ENCODE data around the gene KRTAP9-1. TPM values are rescaled to one million over a fixed set of nuclear protein-coding genes. Genes with fewer than 3 reads are reported as not detected.
"Not testable (repeated sequence)": the region's sequence is repeated elsewhere in the genome, so short reads cannot be mapped to it uniquely, and the experiment has no call there.

KRTAP9-1 gene
- polyA plus RNA-seq, 5 donors = not detected

DNA sequence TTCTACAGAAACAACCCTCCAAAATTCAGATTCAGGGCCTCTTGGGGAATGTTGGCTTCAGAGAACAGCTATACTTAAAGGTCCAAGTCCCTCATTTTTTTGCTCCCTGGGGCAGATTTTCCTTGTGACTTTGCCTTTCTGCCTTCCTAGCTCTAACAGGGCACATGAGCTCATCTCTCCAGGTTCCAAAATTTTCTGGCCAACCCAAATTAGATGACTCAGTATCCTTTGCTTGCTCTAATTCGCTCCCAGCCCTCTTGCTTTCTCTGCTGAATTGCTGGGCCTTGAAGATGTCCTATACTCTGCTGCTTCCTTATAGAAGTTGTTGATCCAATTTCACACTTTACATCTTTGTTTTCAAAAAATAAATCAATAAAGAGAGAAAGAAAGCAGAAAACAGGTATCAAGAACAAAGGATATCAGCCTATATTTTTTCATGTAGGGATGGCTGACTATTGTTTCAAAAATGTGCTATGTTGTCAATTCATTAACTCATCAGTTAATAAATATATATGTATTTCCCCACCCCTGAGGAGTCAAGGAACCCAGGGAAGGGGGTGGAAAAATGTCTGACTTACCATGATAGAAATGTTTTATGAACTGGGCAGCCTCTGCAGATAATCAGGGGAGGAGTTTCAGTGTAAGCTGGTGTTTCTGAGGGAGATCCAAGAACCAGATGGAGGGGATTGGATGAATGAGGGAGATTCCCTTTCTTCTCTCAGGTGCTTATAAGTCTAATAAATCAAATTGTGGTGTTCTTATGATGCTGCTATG lies 10.7 kb upstream of the KRTAP9-1 start:
- DNase-seq = no peak

DNA sequence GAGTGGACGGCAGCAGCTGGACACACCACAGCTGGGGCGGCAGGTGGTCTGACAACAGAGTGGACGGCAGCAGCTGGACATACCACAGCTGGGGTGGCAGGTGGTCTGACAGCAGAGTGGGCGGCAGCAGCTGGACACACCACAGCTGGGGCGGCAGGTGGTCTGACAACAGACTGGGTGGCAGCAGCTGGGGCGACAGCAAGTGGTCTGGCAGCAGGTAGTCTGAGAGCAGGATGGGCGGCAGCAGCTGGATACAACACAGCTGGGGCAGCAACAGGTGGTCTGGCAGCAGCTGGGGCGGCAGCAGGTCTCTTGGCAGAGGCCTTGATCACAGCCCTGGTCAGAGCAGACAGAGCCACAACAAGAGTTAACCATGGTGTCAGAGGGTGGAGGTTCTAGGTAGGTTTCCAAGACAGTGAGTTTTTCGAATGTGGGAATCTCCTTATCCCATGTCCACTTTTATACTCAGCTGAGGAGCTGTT lies 5.2 kb upstream of the KRTAP9-1 start, which contains the start of gene KRTAP4-1:
Gene KRTAP4-1 (minus strand): TSS at position 432 of the 482 bp plus-strand sequence. CDS start 57 bp downstream, at position 375.
- no peak for DNase-seq

DNA sequence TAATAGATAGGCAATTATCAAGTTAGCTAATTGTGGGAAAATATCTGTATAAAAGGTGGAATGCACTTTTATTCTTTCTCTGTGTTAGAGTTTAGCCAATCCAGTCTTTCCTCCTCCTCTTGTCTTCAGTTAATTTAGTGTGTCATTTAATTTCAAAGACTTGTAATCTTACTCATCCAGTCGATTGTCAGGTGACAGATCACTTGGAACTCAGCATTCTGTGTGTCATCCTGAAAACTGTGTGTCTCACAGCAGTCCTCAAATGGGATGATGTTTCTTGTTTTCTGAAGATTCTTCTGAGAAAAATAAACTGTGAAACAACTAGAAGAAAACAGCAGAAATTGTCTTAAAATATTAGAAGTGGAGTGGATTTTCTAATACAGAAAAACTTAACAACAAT lies 4.7 kb upstream of the KRTAP9-1 start:
- no peak for DNase-seq

DNA sequence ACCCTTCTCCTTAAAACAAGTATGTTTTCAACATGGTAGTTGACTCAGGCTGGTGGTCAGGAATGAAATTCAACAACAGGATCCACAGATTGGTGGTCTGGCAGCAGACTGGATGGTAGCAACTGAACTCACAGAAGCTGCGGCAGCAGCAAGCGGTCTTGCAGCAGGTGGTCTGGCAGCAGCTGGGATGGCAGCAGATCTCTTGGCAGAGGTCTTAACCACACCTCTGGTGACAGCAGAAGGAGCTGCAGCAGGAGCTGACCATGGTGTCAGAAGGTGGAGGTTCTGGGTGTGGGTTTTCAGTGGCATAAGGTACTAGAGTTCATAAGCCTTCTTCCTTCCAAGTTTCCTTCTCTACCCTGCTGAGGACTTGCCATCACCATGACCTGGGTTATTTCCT lies 2.8 kb upstream of the KRTAP9-1 start:
- DNase-seq = no peak

DNA sequence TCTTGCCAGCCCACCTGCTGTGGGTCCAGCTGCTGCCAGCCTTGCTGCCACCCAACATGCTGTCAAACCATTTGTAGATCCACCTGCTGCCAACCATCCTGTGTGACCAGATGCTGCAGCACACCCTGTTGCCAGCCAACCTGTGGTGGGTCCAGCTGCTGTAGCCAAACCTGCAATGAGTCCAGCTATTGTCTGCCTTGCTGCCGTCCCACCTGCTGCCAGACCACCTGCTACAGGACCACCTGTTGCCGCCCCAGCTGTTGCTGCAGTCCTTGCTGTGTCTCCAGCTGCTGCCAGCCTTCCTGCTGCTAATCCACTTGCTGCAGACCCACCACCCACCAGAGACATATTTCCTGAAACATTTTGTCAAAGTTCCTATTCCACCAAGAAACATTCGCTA lies 641 bp downstream of the KRTAP9-1 start:
- no peak for DNase-seq

DNA sequence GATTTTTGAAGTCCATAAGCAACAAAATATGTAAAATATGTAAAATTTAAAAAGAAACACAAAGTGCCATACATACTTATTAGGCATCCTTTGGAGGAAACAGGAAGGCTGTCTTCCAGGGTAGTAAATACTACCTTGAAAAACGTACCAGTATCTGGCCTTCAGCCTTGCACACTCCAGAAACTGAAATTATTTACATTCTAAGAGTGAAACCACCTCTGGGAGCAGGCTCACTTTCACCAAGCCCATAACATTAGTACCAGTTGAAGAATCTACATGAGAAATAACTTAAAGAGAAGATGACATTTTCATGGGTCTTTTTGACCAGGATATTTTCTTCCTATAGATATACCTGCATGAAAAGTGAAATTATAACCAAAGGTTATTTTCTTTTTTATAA lies 6.4 kb downstream of the KRTAP9-1 start:
- DNase-seq = no peak

DNA sequence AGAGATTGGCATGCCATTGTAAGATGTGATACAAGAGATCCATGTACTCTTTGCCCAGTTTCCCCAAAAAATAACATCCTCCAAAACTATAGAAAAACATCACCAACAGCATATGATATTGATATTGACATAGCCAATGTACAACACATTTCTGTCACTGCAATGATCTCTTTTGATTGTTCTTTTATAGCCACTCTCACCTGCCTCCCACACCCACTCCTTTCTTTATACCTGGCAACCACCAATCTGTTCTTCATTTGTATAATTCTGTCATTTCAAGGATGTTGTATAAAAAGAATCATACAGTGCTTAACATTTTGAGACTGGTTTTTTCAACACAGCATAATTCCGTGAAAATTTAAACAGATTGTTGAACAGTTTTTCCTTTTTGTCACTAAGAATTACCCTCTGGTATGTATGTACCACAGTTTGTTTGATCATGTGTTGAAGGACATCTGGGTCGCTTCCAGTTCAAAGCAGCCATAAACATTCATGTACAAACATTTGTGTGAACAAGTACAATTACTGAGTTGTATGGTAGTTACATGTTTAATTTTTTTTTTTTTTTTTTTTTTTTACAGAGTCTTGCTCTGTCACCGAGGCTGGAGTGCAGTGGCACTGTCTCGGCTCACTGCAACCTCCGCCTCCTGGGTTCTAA lies 9.9 kb downstream of the KRTAP9-1 start:
- DNase-seq = no peak

DNA sequence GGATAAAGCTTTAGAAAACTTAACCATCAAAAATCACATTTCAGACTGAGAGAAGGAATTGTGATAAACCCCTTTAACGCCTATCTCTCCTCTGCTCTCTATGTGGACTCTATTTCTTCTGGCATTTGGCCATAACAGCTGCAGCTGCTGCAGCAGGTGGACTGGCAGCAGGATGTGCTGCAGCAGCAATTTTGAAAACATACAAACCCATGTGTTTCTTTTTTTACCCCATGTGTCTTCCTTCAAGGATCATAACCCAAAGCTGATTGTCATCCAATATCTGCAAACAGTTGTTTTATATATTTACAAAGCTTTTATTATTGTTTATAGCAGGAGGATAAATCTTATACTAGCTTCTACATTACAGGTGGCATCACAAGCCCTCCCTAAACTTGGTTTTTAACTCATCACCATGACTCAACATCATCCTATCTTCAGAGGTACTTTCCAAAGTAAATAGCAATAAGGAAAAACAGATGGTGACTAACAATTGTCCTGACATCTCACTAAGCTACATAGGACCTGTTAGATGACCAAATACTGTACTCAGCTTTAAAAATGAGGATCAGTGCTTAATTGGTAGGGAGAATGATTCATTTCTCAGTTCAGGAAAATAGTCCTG lies 22.3 kb downstream of the KRTAP9-1 start:
- no peak for DNase-seq

DNA sequence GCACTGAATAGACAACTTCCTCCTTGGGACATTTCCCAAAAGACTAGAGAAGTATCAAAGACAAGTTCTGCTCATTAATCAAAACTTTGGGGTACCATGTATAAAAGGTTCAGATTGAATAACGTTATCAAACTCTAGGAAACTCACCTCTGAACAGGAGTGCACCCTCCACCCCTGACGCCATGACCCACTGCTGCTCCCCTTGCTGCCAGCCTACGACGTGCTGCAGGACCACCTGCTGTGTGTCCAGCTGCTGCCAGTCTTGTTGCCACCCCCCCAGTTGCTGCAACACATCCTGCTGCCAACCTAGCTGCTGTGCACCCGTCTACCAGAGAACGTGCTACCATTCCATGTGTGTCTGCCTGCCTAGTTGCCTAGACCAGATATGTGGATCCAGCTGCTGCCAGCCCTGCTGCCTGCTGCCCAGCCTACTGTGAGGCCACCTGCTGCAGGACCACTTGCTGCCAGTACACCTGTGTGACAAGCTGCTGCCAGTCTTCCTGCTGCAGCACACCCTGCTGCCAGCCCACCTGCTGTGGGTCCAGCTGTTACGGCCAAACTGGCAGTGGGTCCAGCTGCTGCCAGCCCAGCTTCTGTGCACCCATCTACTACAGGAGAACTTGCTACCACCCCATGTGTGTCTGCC lies 23.0 kb downstream of the KRTAP9-1 start:
- no peak for DNase-seq

DNA sequence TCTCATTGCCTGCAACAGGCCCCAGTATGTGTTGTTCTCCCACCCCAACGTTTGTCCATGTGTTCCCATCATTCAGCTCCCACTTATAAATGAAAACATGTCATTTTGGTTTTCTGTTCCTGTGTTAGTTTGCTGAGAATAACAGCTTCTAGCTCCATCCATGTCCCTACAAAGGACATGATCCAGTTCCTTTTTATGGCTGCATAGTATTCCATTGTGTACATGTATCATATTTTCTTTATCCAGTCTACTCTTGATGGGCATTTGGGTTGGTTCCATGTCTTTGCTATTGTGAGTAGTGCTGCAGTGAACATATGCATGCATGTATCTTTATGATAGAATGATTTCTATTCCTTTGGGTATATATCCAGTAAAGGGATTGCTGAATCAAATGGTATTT lies 26.0 kb downstream of the KRTAP9-1 start:
- no peak for DNase-seq

DNA sequence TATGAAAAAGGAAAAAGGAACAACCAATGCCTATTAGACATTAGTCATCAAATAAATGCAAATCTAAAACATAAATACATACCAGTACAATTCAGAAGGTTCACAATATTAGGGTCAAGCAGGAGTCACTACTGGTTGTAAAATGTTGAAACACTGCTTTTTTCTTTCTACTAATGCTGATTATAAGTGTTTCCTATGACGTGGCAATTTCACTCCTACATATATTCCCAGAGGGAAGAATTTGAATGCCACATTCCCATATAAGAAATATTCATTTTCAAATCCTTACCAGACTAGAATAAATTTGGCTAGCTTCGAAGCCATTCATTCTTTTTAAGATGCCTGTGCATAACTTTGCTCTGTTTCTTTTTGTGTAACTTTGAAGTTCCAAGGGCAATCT lies 34.1 kb downstream of the KRTAP9-1 start:
- DNase-seq = no peak

DNA sequence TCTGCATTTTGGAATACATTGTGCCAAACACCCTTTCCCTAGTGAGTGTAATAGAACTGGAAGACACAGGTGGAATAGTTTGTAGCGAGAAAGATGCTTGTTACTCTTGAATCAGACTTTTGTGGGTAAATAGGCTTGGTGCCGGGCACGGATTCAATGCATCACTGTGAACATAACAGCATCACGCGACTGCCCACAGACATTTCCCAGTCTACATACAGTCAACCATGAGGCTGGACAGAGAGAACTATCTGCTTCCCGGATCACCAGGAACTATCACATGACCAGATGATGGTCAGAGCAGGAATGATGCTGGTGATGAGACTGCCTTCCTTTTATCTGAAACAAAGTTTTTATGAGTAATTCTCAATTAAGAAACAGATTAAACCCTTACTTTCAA lies 36.4 kb downstream of the KRTAP9-1 start:
- no peak for DNase-seq

DNA sequence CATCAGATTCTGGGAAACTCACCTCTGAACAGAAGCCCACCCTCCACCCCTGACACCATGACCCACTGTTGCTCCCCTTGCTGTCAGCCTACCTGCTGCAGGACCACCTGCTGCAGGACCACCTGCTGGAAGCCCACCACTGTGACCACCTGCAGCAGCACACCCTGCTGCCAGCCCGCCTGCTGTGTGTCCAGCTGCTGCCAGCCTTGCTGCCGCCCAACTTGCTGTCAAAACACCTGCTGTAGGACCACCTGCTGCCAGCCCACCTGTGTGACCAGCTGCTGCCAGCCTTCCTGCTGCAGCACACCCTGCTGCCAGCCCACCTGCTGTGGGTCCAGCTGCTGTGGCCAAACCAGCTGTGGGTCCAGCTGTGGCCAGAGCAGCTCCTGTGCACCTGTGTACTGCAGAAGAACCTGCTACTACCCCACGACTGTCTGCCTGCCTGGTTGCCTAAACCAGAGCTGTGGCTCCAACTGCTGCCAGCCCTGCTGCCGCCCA lies 37.0 kb downstream of the KRTAP9-1 start, which contains the start of gene KRTAP9-2:
Gene KRTAP9-2 (plus strand): TSS at position 51 of the 498 bp plus-strand sequence. CDS start 7 bp downstream, at position 58.
- not testable (repeated sequence) for DNase-seq

DNA sequence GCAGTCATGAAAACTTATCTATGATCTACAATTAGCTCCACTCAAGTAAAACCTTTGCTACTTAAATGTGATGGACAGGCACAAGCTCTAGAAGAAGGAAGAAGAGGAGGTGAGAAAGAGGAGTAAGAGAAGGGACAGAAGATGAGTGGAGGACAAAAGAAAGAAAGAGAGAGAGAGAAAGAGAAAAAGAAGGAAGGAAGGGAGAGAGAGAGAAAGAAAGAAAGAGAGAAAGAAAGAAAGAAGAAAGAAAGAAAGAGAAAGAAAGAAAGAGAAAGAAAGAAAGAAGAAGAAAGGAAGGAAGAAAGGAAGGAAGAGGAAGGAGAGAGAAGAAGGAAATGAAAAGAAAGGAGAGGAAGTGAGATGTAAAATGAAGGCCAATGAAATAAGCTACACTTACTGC lies 40.4 kb downstream of the KRTAP9-1 start:
- DNase-seq = no peak

DNA sequence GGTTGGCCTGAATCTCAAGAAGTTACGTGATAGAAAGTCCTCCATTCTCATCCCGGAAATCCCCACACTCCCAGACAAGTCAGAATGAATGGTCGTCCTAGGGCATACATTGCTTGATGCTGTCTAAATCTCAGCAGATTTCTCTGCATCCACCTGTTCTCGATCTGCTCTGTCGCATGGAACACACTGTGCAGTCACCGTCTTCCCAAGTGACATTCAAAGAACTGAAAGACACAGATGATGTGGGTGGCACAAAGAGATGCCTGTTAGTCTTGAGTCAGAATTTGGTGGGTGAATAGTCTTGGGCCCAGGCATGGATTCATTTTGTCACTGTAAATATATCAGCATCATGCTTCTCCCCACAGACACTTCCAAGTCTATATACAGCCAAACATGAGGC lies 42.0 kb downstream of the KRTAP9-1 start:
- DNase-seq = no peak

DNA sequence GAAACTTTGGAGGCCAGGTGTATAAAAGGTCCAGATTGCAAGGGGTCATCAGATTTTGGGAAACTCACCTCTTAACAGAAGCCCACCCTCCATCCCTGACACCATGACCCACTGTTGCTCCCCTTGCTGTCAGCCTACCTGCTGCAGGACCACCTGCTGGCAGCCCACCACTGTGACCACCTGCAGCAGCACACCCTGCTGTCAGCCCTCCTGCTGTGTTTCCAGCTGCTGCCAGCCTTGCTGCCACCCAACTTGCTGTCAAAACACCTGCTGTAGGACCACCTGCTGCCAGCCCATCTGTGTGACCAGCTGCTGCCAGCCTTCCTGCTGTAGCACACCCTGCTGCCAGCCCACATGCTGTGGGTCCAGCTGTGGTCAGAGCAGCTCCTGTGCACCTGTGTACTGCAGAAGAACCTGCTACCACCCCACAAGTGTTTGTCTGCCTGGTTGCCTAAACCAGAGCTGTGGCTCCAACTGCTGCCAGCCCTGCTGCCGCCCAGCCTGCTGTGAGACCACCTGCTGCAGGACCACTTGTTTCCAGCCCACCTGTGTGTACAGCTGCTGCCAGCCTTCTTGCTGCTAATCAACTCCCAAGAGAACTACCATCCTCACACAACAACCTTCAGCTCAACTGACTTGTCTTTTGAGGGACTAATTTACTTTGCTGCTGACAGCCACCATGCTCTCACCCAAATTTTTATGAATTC lies 42.9 kb downstream of the KRTAP9-1 start, which contains the start of gene KRTAP9-3:
Gene KRTAP9-3 (plus strand): TSS at position 51 of the 707 bp plus-strand sequence. CDS start 53 bp downstream, at position 104.
- DNase-seq = not testable (repeated sequence)

DNA sequence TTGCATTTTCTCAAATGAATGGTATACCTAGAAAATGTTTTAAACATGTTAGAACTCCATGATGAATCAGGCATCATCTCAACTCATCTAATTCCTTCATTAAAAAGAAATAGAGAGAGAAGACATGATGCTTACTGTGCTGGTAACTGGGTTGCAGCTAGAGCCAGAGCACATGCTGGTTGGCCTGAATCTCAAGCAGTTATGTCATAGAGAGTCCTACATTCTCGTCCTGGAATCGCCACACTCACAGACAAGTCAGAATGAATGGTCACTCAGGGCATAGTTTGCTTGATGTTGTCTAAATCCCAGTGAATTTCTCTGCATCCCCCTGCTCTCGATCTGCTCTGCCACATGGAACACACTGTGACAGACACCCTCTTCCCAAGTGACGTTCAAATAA lies 47.4 kb downstream of the KRTAP9-1 start:
- not testable (repeated sequence) for DNase-seq

DNA sequence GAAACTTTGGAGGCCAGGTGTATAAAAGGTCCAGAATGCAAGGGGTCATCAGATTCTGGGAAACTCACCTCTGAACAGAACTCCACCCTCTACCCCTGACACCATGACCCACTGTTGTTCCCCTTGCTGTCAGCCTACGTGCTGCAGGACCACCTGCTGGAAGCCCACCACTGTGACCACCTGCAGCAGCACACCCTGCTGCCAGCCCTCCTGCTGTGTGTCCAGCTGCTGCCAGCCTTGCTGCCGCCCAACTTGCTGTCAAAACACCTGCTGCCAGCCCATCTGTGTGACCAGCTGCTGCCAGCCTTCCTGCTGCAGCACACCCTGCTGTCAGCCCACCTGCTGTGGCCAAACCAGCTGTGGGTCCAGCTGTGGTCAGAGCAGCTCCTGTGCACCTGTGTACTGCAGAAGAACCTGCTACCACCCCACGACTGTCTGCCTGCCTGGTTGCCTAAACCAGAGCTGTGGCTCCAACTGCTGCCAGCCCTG lies 48.3 kb downstream of the KRTAP9-1 start, which contains the start of gene KRTAP9-8:
Gene KRTAP9-8 (plus strand): TSS at position 51 of the 489 bp plus-strand sequence. CDS start 53 bp downstream, at position 104.
- DNase-seq = not testable (repeated sequence)
